Cardiac muscle cell (in vitro differentiated cells and primary cell): ENCODE data around the gene BCORL1. TPM values are rescaled to one million over a fixed set of nuclear protein-coding genes. Genes with fewer than 3 reads are reported as not detected.

Source experiments
- DNase-seq, 2 donors: peaks; one replicate each; pipeline versions ENCODE4 v3.0.0 to v3.0.0-alpha.2; 2010 to 2017; ENCODE audit warnings: low read depth in 1 of 2, low spot score in 1 of 2
- H3K27ac ChIP-seq: fragments of 200-600 bp; sonication (generic); 2 replicates; pipeline ENCODE4 v1.5.1; 2016
- H3K27me3 ChIP-seq: fragments of 200-600 bp; sonication (generic); 2 replicates; pipeline ENCODE4 v1.6.0; 2016; ENCODE audit warnings: control low read depth
- H3K36me3 ChIP-seq: fragments of 200-600 bp; sonication (generic); 2 replicates; pipeline ENCODE4 v1.5.1; 2016; ENCODE audit warnings: control low read depth
- H3K4me1 ChIP-seq: fragments of 200-600 bp; sonication (generic); 2 replicates; pipeline ENCODE4 v1.8.1; 2017; ENCODE audit warnings: low read depth, mild to moderate bottlenecking, mixed run types
- H3K4me3 ChIP-seq: fragments of 200-600 bp; sonication (generic); 2 replicates; pipeline ENCODE4 v1.5.1; 2016; ENCODE audit warnings: mild to moderate bottlenecking
- H3K9me3 ChIP-seq: fragments of 200-600 bp; sonication (generic); 2 replicates; pipeline ENCODE4 v1.5.1; 2017; ENCODE audit warnings: low read depth, mild to moderate bottlenecking, control low read depth
- CTCF ChIP-seq: IDR thresholded peaks from 2 replicates; pipeline ENCODE4 v1.5.1; 2012; ENCODE audit warnings: low read depth, mild to moderate bottlenecking, low read length
- polyA plus RNA-seq: library from polyadenylated mRNA; unstranded; fragments of >200 nt; fragmentation: Nextera tagmentation; extraction: Ambion mirVana; gene quantifications from 2 replicates; pipeline ENCODE4 v1.2.1, GENCODE V29; 2016
- total RNA-seq: library from RNA; depleted of rRNA; stranded (reverse); fragments of >200 nt; gene quantifications from 2 replicates; pipeline ENCODE4 v1.2.3, GENCODE V29; 2016

BCORL1 gene
- total and polyA plus RNA-seq, 2 experiments from 2014 or later = 8.7 to 10.7 TPM

- H3K9me3 ChIP-seq = no peaks in the 10 kb centered on the region
- no peak overlapping the region for H3K27ac ChIP-seq
- H3K36me3 ChIP-seq = no peaks in the 10 kb centered on the region
- no peaks in the 10 kb centered on the region for H3K4me1 ChIP-seq
- no peak overlapping the region for H3K4me3 ChIP-seq
- H3K27me3 ChIP-seq = no peaks in the 10 kb centered on the region
- no peak for TF ChIP-seq CTCF
- no peak for DNase-seq
Observed at GRCh38 chrX:130014356-130014755, 31.9 kb downstream of the BCORL1 start.

- no peak for TF ChIP-seq CTCF
- H3K4me1 ChIP-seq = no peaks in the 10 kb centered on the region
- H3K9me3 ChIP-seq = no peaks in the 10 kb centered on the region
- no peak for DNase-seq
- H3K27me3 ChIP-seq = no peaks in the 10 kb centered on the region
- no peak overlapping the region for H3K27ac ChIP-seq
- H3K36me3 ChIP-seq = no peaks in the 10 kb centered on the region
- H3K4me3 ChIP-seq = no peak overlapping the region
Observed at GRCh38 chrX:130014770-130015169, 32.3 kb downstream of the BCORL1 start.

- H3K9me3 ChIP-seq = no peaks in the 10 kb centered on the region
- no peaks in the 10 kb centered on the region for H3K4me1 ChIP-seq
- no peak for TF ChIP-seq CTCF
- no peak for DNase-seq
- H3K27me3 ChIP-seq = no peaks in the 10 kb centered on the region
- no peak overlapping the region for H3K4me3 ChIP-seq
- H3K36me3 ChIP-seq = no peaks in the 10 kb centered on the region
- no peak overlapping the region for H3K27ac ChIP-seq
Observed at GRCh38 chrX:130015181-130015580, 32.7 kb downstream of the BCORL1 start.

GRCh38 chrX:130018143-130018542 lies 35.7 kb downstream of the BCORL1 start:
- Histone ChIP-seq H3K27ac (no peak overlapping the region), H3K36me3 (no peaks in the 10 kb centered on the region), H3K4me3 (no peak overlapping the region), H3K4me1 (no peaks in the 10 kb centered on the region), H3K9me3 (no peaks in the 10 kb centered on the region), H3K27me3 (no peaks in the 10 kb centered on the region)
- no peak for DNase-seq
- TF ChIP-seq CTCF = no peak

- Histone ChIP-seq H3K27me3 (no peaks in the 10 kb centered on the region), H3K4me3 (no peak overlapping the region), H3K4me1 (no peaks in the 10 kb centered on the region), H3K9me3 (no peaks in the 10 kb centered on the region), H3K36me3 (no peaks in the 10 kb centered on the region), H3K27ac (no peak overlapping the region)
- DNase-seq = no peak
- no peak for TF ChIP-seq CTCF
Observed at GRCh38 chrX:130020661-130021324, 38.4 kb downstream of the BCORL1 start.
